HepG2 (cell line): ENCODE measurements around the gene GRHPR. TPM values are rescaled to one million over a fixed set of nuclear protein-coding genes. Genes with fewer than 3 reads are reported as not detected.

ENCODE experiments used
- ATAC-seq: fragments of 200-7000 bp; cut with Tn5 transposase; 3 replicates; pipeline ENCODE4 v1.9.1; 2020; ENCODE audit warnings: mild to moderate bottlenecking, moderate library complexity
- BruUV-seq: library from RNA; stranded (reverse); fragments of 400-500 nt; replicated peaks from 2 replicates; lab custom pipeline; 2021; lab: Mats Ljungman, UMichigan
- CTCF ChIA-PET: fragments of 300-600 bp; formaldehyde crosslinking; extraction: SDS; loops from one replicate; lab custom pipeline; 2021; ENCODE audit warnings: low total read pairs, inconsistent platforms, low intra/inter-chr PET ratio; lab: Yijun Ruan, JAX
- POLR2A ChIA-PET: fragments of 350-600 bp; sonication (Branson Sonifier 250); formaldehyde crosslinking; loops from one replicate; lab custom pipeline; 2020; ENCODE audit warnings: antibody characterized with exemption, inconsistent platforms; lab: Yijun Ruan, JAX
- DNase-seq: peaks from one replicate; pipeline ENCODE4 v3.0.0-alpha.2; 2015; ENCODE audit warnings: low spot score
- FAIRE-seq: peaks from 3 replicates; lab custom pipeline; 2011; peaks lifted over from hg19 to GRCh38; lab: Jason Lieb, UNC
- H2AFZ ChIP-seq: one replicate; pipeline ENCODE4 v1.6.1; 2011; ENCODE audit warnings: low read length, inconsistent platforms
- H3K27ac ChIP-seq: fragments of 300-600 bp; 3 replicates; pipeline ENCODE4 v1.8.0; 2011; ENCODE audit warnings: mixed run types, mild to moderate bottlenecking, mixed read lengths, low read length, inconsistent platforms; ENCODE audit not compliant: insufficient read depth; ENCODE audit errors: extremely low read length
- H3K27me3 ChIP-seq, 2 experiments: fragments of 200-600 bp in 1 of 2; 2 replicates in 1 of 2; 3 replicates in 1 of 2; pipeline versions ENCODE4 v1.6.0 to v1.8.0; 2011; ENCODE audit warnings: low read length in 2 of 2, mild to moderate bottlenecking in 2 of 2, moderate library complexity in 2 of 2, inconsistent platforms in 1 of 2; ENCODE audit not compliant: insufficient read depth in 2 of 2, control insufficient read depth in 1 of 2
- H3K36me3 ChIP-seq, 2 experiments: fragments of 200-600 bp in 1 of 2; replicated peaks in 1 of 2; 2 replicates in 1 of 2; 3 replicates in 1 of 2; pipeline versions ENCODE4 v1.5.1 to v1.8.0; 2011; ENCODE audit warnings: low read length in 2 of 2, inconsistent platforms in 1 of 2; ENCODE audit not compliant: insufficient read depth in 2 of 2, control insufficient read depth in 1 of 2
- H3K4me1 ChIP-seq: 2 replicates; pipeline ENCODE4 v1.5.1; 2012; ENCODE audit warnings: low read length, inconsistent platforms; ENCODE audit not compliant: insufficient read depth
- H3K4me2 ChIP-seq: 2 replicates; pipeline ENCODE4 v1.6.0; 2011; ENCODE audit warnings: low read depth, low read length, inconsistent platforms
- H3K4me3 ChIP-seq, 3 experiments: fragments of 200-600 bp in 1 of 3; sonication (generic), shearing (Covaris generic) in 1 of 3; replicated peaks in 1 of 3; 2 replicates each; pipeline ENCODE4 v1.5.1; 2011 to 2016; ENCODE audit warnings: low read length in 3 of 3, inconsistent platforms in 2 of 3, low read depth in 2 of 3, mild to moderate bottlenecking in 2 of 3, control low read depth in 1 of 3, mixed read lengths in 1 of 3; ENCODE audit not compliant: insufficient read depth in 1 of 3
- H3K79me2 ChIP-seq: one replicate; pipeline ENCODE4 v1.6.1; 2011; ENCODE audit warnings: low read length, inconsistent platforms; ENCODE audit not compliant: insufficient read depth
- H3K9ac ChIP-seq: 2 replicates; pipeline ENCODE4 v1.6.0; 2011; ENCODE audit warnings: mild to moderate bottlenecking, low read depth, low read length, inconsistent platforms; ENCODE audit not compliant: insufficient read depth
- H3K9me3 ChIP-seq: 2 replicates; pipeline ENCODE4 v1.5.1; 2012; ENCODE audit warnings: mild to moderate bottlenecking, low read length
- H4K20me1 ChIP-seq: 2 replicates; pipeline ENCODE4 v1.6.0; 2011; ENCODE audit warnings: inconsistent platforms, mild to moderate bottlenecking, low read length, moderate library complexity; ENCODE audit not compliant: insufficient read depth
- ADNP ChIP-seq: sonication (generic); formaldehyde crosslinking; IDR thresholded peaks from 2 replicates; pipeline ENCODE4 v1.4.0; 2020; ENCODE audit warnings: missing genetic modification reagents
- HOXA7 ChIP-seq: sonication (generic); formaldehyde crosslinking; IDR thresholded peaks from 2 replicates; pipeline ENCODE4 v1.8.1; 2022; ENCODE audit warnings: mild to moderate bottlenecking, missing genetic modification reagents, moderate library complexity
- KDM2A ChIP-seq: sonication (generic); formaldehyde crosslinking; IDR thresholded peaks from 2 replicates; pipeline ENCODE4 v1.4.0; 2020; ENCODE audit warnings: low read depth, missing genetic modification reagents, borderline replicate concordance
- MED1 ChIP-seq: sonication (generic); formaldehyde crosslinking; IDR thresholded peaks from 2 replicates; pipeline ENCODE4 v1.4.0; 2020; ENCODE audit warnings: missing genetic modification reagents
- MYNN ChIP-seq: sonication (generic); formaldehyde crosslinking; IDR thresholded peaks from 2 replicates; pipeline ENCODE4 v1.4.0; 2020; ENCODE audit warnings: mild to moderate bottlenecking, low read depth, missing genetic modification reagents
- NRL ChIP-seq: sonication (generic); formaldehyde crosslinking; IDR thresholded peaks from 2 replicates; pipeline ENCODE4 v1.5.0; 2020; ENCODE audit warnings: missing genetic modification reagents, mild to moderate bottlenecking, moderate library complexity, borderline replicate concordance
- ONECUT2 ChIP-seq: sonication (generic); formaldehyde crosslinking; IDR thresholded peaks from 2 replicates; pipeline ENCODE4 v1.4.0; 2020; ENCODE audit warnings: missing genetic modification reagents
- POGK ChIP-seq: sonication (generic); formaldehyde crosslinking; conservative IDR thresholded peaks from 2 replicates; pipeline ENCODE4 v1.8.0; 2022; ENCODE audit warnings: mild to moderate bottlenecking, moderate library complexity, missing genetic modification reagents
- SP140L ChIP-seq: sonication (generic); formaldehyde crosslinking; IDR thresholded peaks from 2 replicates; pipeline ENCODE4 v1.4.0; 2020; ENCODE audit warnings: missing genetic modification reagents, borderline replicate concordance
- TFE3 ChIP-seq: IDR thresholded peaks from 2 replicates; pipeline ENCODE4 v1.6.1; 2016
- ZBTB21 ChIP-seq: sonication (generic); formaldehyde crosslinking; IDR thresholded peaks from 2 replicates; pipeline ENCODE4 v1.4.0; 2020; ENCODE audit warnings: missing genetic modification reagents
- ZBTB49 ChIP-seq: sonication (generic); formaldehyde crosslinking; IDR thresholded peaks from 2 replicates; pipeline ENCODE4 v1.4.0; 2020; ENCODE audit warnings: missing genetic modification reagents, borderline replicate concordance
- ZFAT ChIP-seq: sonication (generic); formaldehyde crosslinking; conservative IDR thresholded peaks from 2 replicates; pipeline ENCODE4 v1.8.1; 2023; ENCODE audit warnings: missing genetic modification reagents, inconsistent platforms
- ZIK1 ChIP-seq: sonication (generic); formaldehyde crosslinking; IDR thresholded peaks from 2 replicates; pipeline ENCODE4 v1.5.0; 2020; ENCODE audit warnings: mild to moderate bottlenecking, low read depth, missing genetic modification reagents, borderline replicate concordance
- ZNF331 ChIP-seq: sonication (generic); formaldehyde crosslinking; IDR thresholded peaks from 2 replicates; pipeline ENCODE4 v1.4.0; 2020; ENCODE audit warnings: missing genetic modification reagents
- ZNF383 ChIP-seq: sonication (generic); formaldehyde crosslinking; IDR thresholded peaks from 2 replicates; pipeline ENCODE4 v1.4.0; 2020; ENCODE audit warnings: missing genetic modification reagents, mild to moderate bottlenecking, borderline replicate concordance
- ZNF431 ChIP-seq: sonication (generic); formaldehyde crosslinking; IDR thresholded peaks from 2 replicates; pipeline ENCODE4 v1.9.0; 2022; ENCODE audit warnings: missing genetic modification reagents, low read depth, mild to moderate bottlenecking, borderline replicate concordance
- ZNF550 ChIP-seq: sonication (generic); formaldehyde crosslinking; IDR thresholded peaks from 2 replicates; pipeline ENCODE4 v1.4.0; 2020; ENCODE audit warnings: mild to moderate bottlenecking, missing genetic modification reagents, borderline replicate concordance
- ZNF75D ChIP-seq: sonication (generic); formaldehyde crosslinking; IDR thresholded peaks from 2 replicates; pipeline ENCODE4 v1.8.1; 2023; ENCODE audit warnings: missing genetic modification reagents, mild to moderate bottlenecking, borderline replicate concordance
- WGBS: methylation state at CpG from one replicate; pipeline ENCODE4 v1.1.6; 2017; ENCODE audit warnings: low lambda C conversion rate; 5-methylcytosine and 5-hydroxymethylcytosine counted together
- in situ Hi-C: cut with HindIII; loops from 2 replicates; pipeline ENCODE4 v1.10.0; 2017; ENCODE audit warnings: low pct_unique_long_range_greater_than_20kb; ENCODE audit not compliant: extremely low pct_ligation_motif_present
- intact Hi-C: fragments of 100-400 bp; cut with micrococcal nuclease; formaldehyde crosslinking; loops from one replicate; pipeline ENCODE4 v1.10.0; 2022; ENCODE audit not compliant: unreplicated experiment
- polyA plus RNA-seq, 8 experiments: library from polyadenylated mRNA; depleted of rRNA in 3 of 8; stranded (reverse) in 7 of 8; unstranded in 1 of 8; fragments of >200 nt; fragmentation: Illumina TruSeq in 4 of 8; extraction: Trizol in 4 of 8; gene quantifications; 2 replicates each; pipeline versions ENCODE4 v1.2.1 to v1.2.3, GENCODE V29; 2011 to 2016; ENCODE audit warnings: low read depth in 4 of 8, missing spikeins in 1 of 8, mixed read lengths in 1 of 8; ENCODE audit not compliant: insufficient read depth in 1 of 8
- total RNA-seq, 5 experiments: library from RNA; depleted of rRNA; stranded (reverse); fragments of >200 nt; fragmentation: Illumina TruSeq; extraction: Trizol; gene quantifications; 2 replicates each; pipeline ENCODE4 v1.2.3, GENCODE V29; 2016; ENCODE audit warnings: low read depth in 1 of 5

The GRHPR gene
- total and polyA plus RNA-seq, 2 of the 13 experiments (the other 11 are each of a cell fraction or from before 2014, with no cell fraction given) = 113 to 115 TPM

- intact Hi-C loops (loop anchor here (2.0 to 5.0 kb wide), 2 partner anchors 16 to 548 kb away; no protein-coding TSS in a partner anchor), in situ Hi-C loops (no loop called here)
- 5% methylated on average over 22 of the region's 22 CpGs for WGBS
- Histone ChIP-seq H2AFZ (peak overlapping the region; percentile 49), H3K27ac (no peak overlapping the region), H3K4me1 (peaks cover 76% of the 10 kb centered on the region), H3K79me2 (no peaks in the 10 kb centered on the region), H3K27me3 (no peaks in the 10 kb centered on the region), H3K4me2 (peak overlapping the region; percentile 80), H3K9me3 (no peaks in the 10 kb centered on the region), H3K4me3 (peak overlapping the region; percentile 7 to 51 (median 29); a peak in 4 of 6 replicates), H4K20me1 (no peaks in the 10 kb centered on the region), H3K9ac (no peak overlapping the region), H3K36me3 (no peaks in the 10 kb centered on the region)
- FAIRE-seq = peak; percentile 77
- POLR2A ChIA-PET = interaction anchor here (1.5 kb wide), 1 partner anchor 50 kb away, joined by 3 read pairs; the partner anchor contains the start of gene ZBTB5
- peak; percentile 42 for ATAC-seq
- CTCF ChIA-PET = interaction anchor here (0.6 to 1.4 kb wide), 2 partner anchors 16 to 178 kb away, joined by 3 to 6 read pairs; no protein-coding TSS in a partner anchor
- DNase-seq = peak; percentile 76
- BruUV-seq = no TSS peak
- TF ChIP-seq MED1 (CRISPR knock-in tag) (no peak), ZBTB21 (peak; percentile 22; the same call in 1 of the 2 replicates), ZNF331 (CRISPR knock-in tag) (peak; percentile 47; the same call in 1 of the 2 replicates), ZNF75D (CRISPR knock-in tag) (no peak), ZNF431 (no peak), HOXA7 (CRISPR knock-in tag) (no peak), KDM2A (peak; percentile 50; the same call in 1 of the 2 replicates), SP140L (CRISPR knock-in tag) (no peak), ZNF383 (CRISPR knock-in tag) (no peak), ZIK1 (CRISPR knock-in tag) (no peak), POGK (CRISPR knock-in tag) (no peak), ZBTB49 (CRISPR knock-in tag) (no peak), ONECUT2 (CRISPR knock-in tag) (no peak), TFE3 (CRISPR knock-in tag) (no peak), ZFAT (no peak), ZNF550 (CRISPR knock-in tag) (no peak), ADNP (CRISPR knock-in tag) (0 out of 2 replicates have a peak, but pooled peaks have one; percentile 70), MYNN (CRISPR knock-in tag) (no peak), NRL (CRISPR knock-in tag) (no peak)
These were observed 7.3 kb upstream of the GRHPR start for GRCh38 chr9:37415011-37415719.
